A549 (cell line): ENCODE data around the gene JOSD1. TPM values are rescaled to one million over a fixed set of nuclear protein-coding genes. Genes with fewer than 3 reads are reported as not detected.

Source experiments
- ATAC-seq, 2 experiments: fragments of 200-7000 bp in 1 of 2; fragments of >200 bp in 1 of 2; cut with Nextera tagmentation in 1 of 2; cut with Tn5 transposase in 1 of 2; 3 replicates each; pipeline versions ENCODE4 v1.8.0 to v1.9.1; 2018 to 2020; ENCODE audit warnings: mild to moderate bottlenecking in 1 of 2, moderate library complexity in 1 of 2
- CTCF ChIA-PET: fragments of 300-600 bp; sonication (Branson Sonifier 250); formaldehyde crosslinking; extraction: SDS; loops from one replicate; lab custom pipeline; 2021; ENCODE audit warnings: antibody characterized with exemption, inconsistent platforms; lab: Yijun Ruan, JAX
- POLR2A ChIA-PET: fragments of 350-600 bp; formaldehyde crosslinking; extraction: SDS; loops from one replicate; lab custom pipeline; 2021; ENCODE audit warnings: antibody characterized with exemption, inconsistent platforms; lab: Yijun Ruan, JAX
- DNase-seq, 2 experiments: peaks; one replicate each; pipeline versions ENCODE4 v3.0.0 to v3.0.0-alpha.2; 2011 to 2016; ENCODE audit warnings: low read depth in 1 of 2, low spot score in 1 of 2
- FAIRE-seq: peaks from 2 replicates; lab custom pipeline; 2011; peaks lifted over from hg19 to GRCh38; lab: Jason Lieb, UNC
- H3K27ac ChIP-seq, 2 experiments: fragments of >200 bp; sonication (Bioruptor Twin); formaldehyde crosslinking; 3 replicates each; pipeline ENCODE4 v1.5.1; 2016 to 2017
- H3K4me1 ChIP-seq: fragments of >200 bp; sonication (Bioruptor Twin); formaldehyde crosslinking; 3 replicates; pipeline ENCODE4 v1.6.1; 2016
- H3K4me2 ChIP-seq: fragments of >200 bp; sonication (Bioruptor Twin); formaldehyde crosslinking; 3 replicates; pipeline ENCODE4 v1.6.1; 2016
- H3K4me3 ChIP-seq: fragments of >200 bp; sonication (Bioruptor Twin); formaldehyde crosslinking; 3 replicates; pipeline ENCODE4 v1.5.1; 2016
- H3K9me3 ChIP-seq: fragments of >200 bp; sonication (Bioruptor Twin); formaldehyde crosslinking; 3 replicates; pipeline ENCODE4 v1.6.1; 2016
- CEBPB ChIP-seq, 2 experiments: fragments of >200 bp in 1 of 2; sonication (Bioruptor Twin) in 1 of 2; formaldehyde crosslinking in 1 of 2; IDR thresholded peaks; 2 replicates each; pipeline ENCODE4 v1.6.1; 2012 to 2016
- CHD2 ChIP-seq: fragments of 150-350 bp; IDR thresholded peaks from 2 replicates; pipeline ENCODE4 v1.6.1; 2014; ENCODE audit warnings: low read length; ENCODE audit not compliant: partially characterized antibody
- E2F6 ChIP-seq: IDR thresholded peaks from 2 replicates; pipeline ENCODE4 v1.6.1; 2012; ENCODE audit warnings: low read depth, borderline replicate concordance
- EHMT2 ChIP-seq: fragments of 200-600 bp; sonication (generic); IDR thresholded peaks from 2 replicates; pipeline ENCODE4 v1.6.1; 2016; ENCODE audit warnings: antibody characterized with exemption, low read depth, mild to moderate bottlenecking, moderate library complexity
- ELK1 ChIP-seq: fragments of 150-350 bp; IDR thresholded peaks from 2 replicates; pipeline ENCODE4 v1.6.1; 2014; ENCODE audit warnings: low read depth, mild to moderate bottlenecking, low read length
- EP300 ChIP-seq, 2 experiments: fragments of >200 bp; sonication (Bioruptor Twin); formaldehyde crosslinking; IDR thresholded peaks; 2 replicates in 1 of 2; 3 replicates in 1 of 2; pipeline ENCODE4 v1.6.1; 2016 to 2017
- ESRRA ChIP-seq: fragments of 150-350 bp; IDR thresholded peaks from 2 replicates; pipeline ENCODE4 v1.6.1; 2014; ENCODE audit warnings: mild to moderate bottlenecking, low read length, borderline replicate concordance
- FOSB ChIP-seq: fragments of 250-450 bp; sonication (Bioruptor Pico); IDR thresholded peaks from 2 replicates; pipeline ENCODE4 v1.5.0; 2020; ENCODE audit warnings: mild to moderate bottlenecking, moderate library complexity
- HMGXB4 ChIP-seq: fragments of 250-450 bp; sonication (Bioruptor Pico); IDR thresholded peaks from 2 replicates; pipeline ENCODE4 v1.5.0; 2021; ENCODE audit warnings: mild to moderate bottlenecking, moderate library complexity, borderline replicate concordance
- HOXA7 ChIP-seq: fragments of 250-450 bp; sonication (Bioruptor Pico); IDR thresholded peaks from 2 replicates; pipeline ENCODE4 v1.5.0; 2020; ENCODE audit warnings: mild to moderate bottlenecking, moderate library complexity
- HOXB13 ChIP-seq: fragments of 250-450 bp; sonication (Bioruptor Pico); IDR thresholded peaks from 2 replicates; pipeline ENCODE4 v1.5.0; 2020; ENCODE audit warnings: low read depth, mild to moderate bottlenecking, moderate library complexity
- HOXB5 ChIP-seq: fragments of 250-450 bp; sonication (Bioruptor Pico); IDR thresholded peaks from 2 replicates; pipeline ENCODE4 v1.5.0; 2020; ENCODE audit warnings: mild to moderate bottlenecking, moderate library complexity
- JUN ChIP-seq, 2 experiments: fragments of >200 bp; sonication (Bioruptor Twin); formaldehyde crosslinking; IDR thresholded peaks; 2 replicates in 1 of 2; 3 replicates in 1 of 2; pipeline ENCODE4 v1.6.1; 2016 to 2017
- KDM5A ChIP-seq: fragments of 200-600 bp; sonication (generic); IDR thresholded peaks from 2 replicates; pipeline ENCODE4 v1.6.1; 2016; ENCODE audit warnings: antibody characterized with exemption, mild to moderate bottlenecking
- MAX ChIP-seq: IDR thresholded peaks from 2 replicates; pipeline ENCODE4 v1.6.1; 2012
- MAZ ChIP-seq: fragments of 150-350 bp; IDR thresholded peaks from 2 replicates; pipeline ENCODE4 v1.6.1; 2014; ENCODE audit warnings: antibody characterized with exemption, low read depth, low read length, borderline replicate concordance
- NPAS2 ChIP-seq: fragments of 250-450 bp; sonication (Bioruptor Pico); IDR thresholded peaks from 2 replicates; pipeline ENCODE4 v1.8.0; 2022; ENCODE audit warnings: mild to moderate bottlenecking, moderate library complexity, borderline replicate concordance
- RNF2 ChIP-seq: fragments of 200-600 bp; sonication (generic); IDR thresholded peaks from 2 replicates; pipeline ENCODE4 v1.6.1; 2016; ENCODE audit warnings: low read depth, mild to moderate bottlenecking, antibody characterized with exemption, moderate library complexity, borderline replicate concordance
- SMC3 ChIP-seq: fragments of >200 bp; sonication (Bioruptor Twin); formaldehyde crosslinking; IDR thresholded peaks from 3 replicates; pipeline ENCODE4 v1.6.1; 2018; ENCODE audit warnings: inconsistent platforms
- TP53 ChIP-seq: fragments of 250-450 bp; sonication (Bioruptor Pico); IDR thresholded peaks from 2 replicates; pipeline ENCODE4 v1.5.0; 2021; ENCODE audit warnings: mild to moderate bottlenecking, moderate library complexity
- USF2 ChIP-seq: fragments of 450-650 bp; IDR thresholded peaks from 2 replicates; pipeline ENCODE4 v1.6.1; 2014; ENCODE audit warnings: antibody characterized with exemption
- ZC3H11A ChIP-seq: fragments of 450-650 bp; IDR thresholded peaks from 2 replicates; pipeline ENCODE4 v1.6.1; 2014; ENCODE audit warnings: antibody characterized with exemption, mild to moderate bottlenecking
- ZSCAN20 ChIP-seq: fragments of 250-450 bp; sonication (Bioruptor Pico); IDR thresholded peaks from 2 replicates; pipeline ENCODE4 v1.8.0; 2022; ENCODE audit warnings: mild to moderate bottlenecking, moderate library complexity
- WGBS: methylation state at CpG from one replicate; pipeline ENCODE4 v1.1.6; 2017; ENCODE audit errors: missing lambda C conversion rate; 5-methylcytosine and 5-hydroxymethylcytosine counted together
- polyA plus RNA-seq, 4 experiments: library from polyadenylated mRNA; depleted of rRNA in 3 of 4; stranded (reverse); fragments of >200 nt; fragmentation: RNase III in 1 of 4; extraction: RNeasy Plus Mini Kit Qiagen cat#74134 plus additional on column Dnase treatment in 1 of 4; gene quantifications; 2 replicates in 3 of 4; 3 replicates in 1 of 4; pipeline ENCODE4 v1.2.3, GENCODE V29; 2011 to 2017

JOSD1 gene
- polyA plus RNA-seq, 2 of the 4 experiments (the other 2 are of a cell fraction) = 29.7 to 37.5 TPM

GRCh38 chr22:38706901-38707195 lies 6.1 kb upstream of the JOSD1 start:
- Histone ChIP-seq H3K4me1 (peaks cover 19% of the 10 kb centered on the region; the same call in 2 of the 3 replicates), H3K27ac (peak overlapping the region; percentile 90 to 97), H3K9me3 (no peaks in the 10 kb centered on the region), H3K4me2 (peak overlapping the region; percentile 93), H3K4me3 (peak overlapping the region; percentile 82)
- TF ChIP-seq HMGXB4 (CRISPR knock-in tag) (no peak), EHMT2 (no peak), EP300 (IDR thresholded peaks at IDR 0.05) (no peak), MAX (no peak), CEBPB (IDR thresholded peaks at IDR 0.05) (no peak), NPAS2 (CRISPR knock-in tag) (no peak), ZC3H11A (no peak), JUN (IDR thresholded peaks at IDR 0.05) (no peak), FOSB (CRISPR knock-in tag) (no peak), HOXA7 (CRISPR knock-in tag) (no peak), ZSCAN20 (CRISPR knock-in tag) (no peak), MAZ (no peak), RNF2 (no peak), ESRRA (no peak), CHD2 (no peak), SMC3 (no peak), HOXB5 (CRISPR knock-in tag) (no peak), HOXB13 (CRISPR knock-in tag) (no peak), USF2 (no peak), ELK1 (no peak)
- no peak for ATAC-seq
- 6% methylated on average over 4 of the region's 4 CpGs for WGBS
- FAIRE-seq = no peak
- CTCF ChIA-PET = interaction anchor here (1.7 to 4.0 kb wide), 5 partner anchors 11 to 59 kb away, joined by 4 to 22 read pairs (median 7); partner anchors contain the start of gene TOMM22
- DNase-seq = no peak
- POLR2A ChIA-PET = interaction anchor here (0.6 to 1.7 kb wide), 2 partner anchors 11 kb away, joined by 3 to 7 read pairs; no protein-coding TSS in a partner anchor

- DNase-seq (no peak), FAIRE-seq (no peak)
- peaks cover 22% of the 10 kb centered on the region; the same call in 2 of the 3 replicates for H3K4me1 ChIP-seq
- POLR2A ChIA-PET = interaction anchor here (0.9 to 1.7 kb wide), 3 partner anchors 9 to 25 kb away, joined by 3 to 7 read pairs (median 5); partner anchors contain the start of gene TOMM22
- peak overlapping the region; percentile 90 to 97 for H3K27ac ChIP-seq
- H3K4me3 ChIP-seq = peak overlapping the region; percentile 82
- TF ChIP-seq HMGXB4 (CRISPR knock-in tag) = no peak
- TF ChIP-seq E2F6 = peak; percentile 46; the same call in 1 of the 2 replicates
- TF ChIP-seq JUN (IDR thresholded peaks at IDR 0.05) = peak in 1 of 2 experiments; percentile 29; a peak in 1 of 5 replicates
- TF ChIP-seq TP53 (CRISPR knock-in tag) = no peak
- peak; percentile 57 for TF ChIP-seq MAX
- no peak for TF ChIP-seq HOXB13 (CRISPR knock-in tag)
- 0 out of 2 replicates have a peak, but pooled peaks have one; percentile 30 for TF ChIP-seq KDM5A
- TF ChIP-seq, all 56 proteins: peak for 4
- Histone ChIP-seq H3K4me2 (peak overlapping the region; percentile 93), H3K9me3 (no peaks in the 10 kb centered on the region)
- ATAC-seq = peak; percentile 1 to 13; a peak in 5 of 6 replicates
- WGBS = 1% methylated on average over 8 of the region's 80 CpGs
- CTCF ChIA-PET = interaction anchor here (0.7 to 4.0 kb wide), 7 partner anchors 12 to 268 kb away, joined by 3 to 22 read pairs (median 7); partner anchors contain the start of gene TOMM22
Measured at GRCh38 chr22:38706101-38706900, 5.6 kb upstream of the JOSD1 start.
